Endodermal cell (in vitro differentiated cells): Measurements from ENCODE around the gene PPIL4. TPM values are rescaled to one million over a fixed set of nuclear protein-coding genes. Genes with fewer than 3 reads are reported as not detected.

Experiments used
- DNase-seq: peaks from one replicate; pipeline ENCODE4 v3.0.0-alpha.2; 2017
- H3K27ac ChIP-seq: 2 replicates; pipeline ENCODE4 v1.5.1; 2013; ENCODE audit warnings: mild to moderate bottlenecking, low read depth, low read length, moderate library complexity
- H3K27me3 ChIP-seq: 2 replicates; pipeline ENCODE4 v1.6.1; 2013; ENCODE audit warnings: mild to moderate bottlenecking, low read length, moderate library complexity; ENCODE audit not compliant: insufficient read depth, control insufficient read depth, poor library complexity, severe bottlenecking
- H3K36me3 ChIP-seq: 2 replicates; pipeline ENCODE4 v1.7.0; 2013; ENCODE audit warnings: mild to moderate bottlenecking, low read length, moderate library complexity; ENCODE audit not compliant: control insufficient read depth, insufficient read depth
- H3K4me1 ChIP-seq: one replicate; pipeline ENCODE4 v1.7.0; 2013; ENCODE audit warnings: low read length; ENCODE audit not compliant: control insufficient read depth, insufficient read depth
- H3K4me3 ChIP-seq: 2 replicates; pipeline ENCODE4 v1.5.1; 2013; ENCODE audit warnings: mild to moderate bottlenecking, low read length, moderate library complexity
- H3K9ac ChIP-seq: 2 replicates; pipeline ENCODE4 v1.6.1; 2013; ENCODE audit warnings: mild to moderate bottlenecking, low read length, moderate library complexity; ENCODE audit not compliant: poor library complexity, severe bottlenecking; ENCODE audit errors: extremely low read depth
- H3K9me3 ChIP-seq: 2 replicates; pipeline ENCODE4 v1.6.1; 2013; ENCODE audit warnings: mild to moderate bottlenecking, low read length, moderate library complexity; ENCODE audit not compliant: control insufficient read depth
- H3K27ac Mint-ChIP-seq: 2 replicates; pipeline ENCODE4 v1.8.0; 2020; ENCODE audit warnings: mixed read lengths
- H3K27me3 Mint-ChIP-seq: 2 replicates; pipeline ENCODE4 v1.8.0; 2021; ENCODE audit warnings: mild to moderate bottlenecking, mixed read lengths; ENCODE audit not compliant: insufficient read depth
- H3K36me3 Mint-ChIP-seq: 2 replicates; pipeline ENCODE4 v1.8.0; 2020; ENCODE audit warnings: low read depth, mixed read lengths
- H3K4me1 Mint-ChIP-seq: 2 replicates; pipeline ENCODE4 v1.8.0; 2020; ENCODE audit warnings: mixed read lengths
- H3K4me3 Mint-ChIP-seq: 2 replicates; pipeline ENCODE4 v1.8.0; 2020; ENCODE audit warnings: mild to moderate bottlenecking, moderate library complexity, mixed read lengths
- H3K9me3 Mint-ChIP-seq: 2 replicates; pipeline ENCODE4 v1.8.0; 2020; ENCODE audit warnings: mild to moderate bottlenecking, mixed read lengths
- WGBS, 2 experiments: methylation state at CpG; one replicate each; pipeline versions ENCODE4 v1.1.5 to v1.1.7; 2013; ENCODE audit warnings: missing lambda C conversion rate in 2 of 2, mixed read lengths in 1 of 2; ENCODE audit not compliant: insufficient coverage in 1 of 2, insufficient read length in 1 of 2; 5-methylcytosine and 5-hydroxymethylcytosine counted together
- long read RNA-seq, 4 experiments: library from polyadenylated mRNA in 2 of 4; library from RNA in 1 of 4; library from capped mRNA in 1 of 4; stranded (forward) in 3 of 4; unstranded in 1 of 4; transcript quantifications; one replicate each; pipeline ENCODE4 v2.0.0, GENCODE V29; 2020 to 2021; ENCODE audit warnings: inconsistent platforms in 1 of 4
- polyA plus RNA-seq, 2 experiments: library from polyadenylated mRNA; stranded (reverse); fragments of 50-300 nt; gene quantifications; one replicate each; pipeline ENCODE4 v1.2.3, GENCODE V29; 2013
- total RNA-seq, 2 donors: library from RNA; stranded (reverse); fragmentation: NEBNext Ultra II Directional in 1 of 2; extraction: Animal tissue kit (Norgen Biotek cat#: 25700) in 1 of 2; gene quantifications; 2 replicates in 1 of 2; 3 replicates in 1 of 2; pipeline ENCODE4 v1.2.1, GENCODE V29; 2021
- TF ChIP-seq, protein P1 (sequence below): fragments of 200-600 bp; sonication (generic); conservative IDR thresholded peaks from 2 replicates; pipeline ENCODE4 v1.5.0; 2021; ENCODE audit warnings: antibody characterized with exemption, mild to moderate bottlenecking

The PPIL4 gene, protein sequence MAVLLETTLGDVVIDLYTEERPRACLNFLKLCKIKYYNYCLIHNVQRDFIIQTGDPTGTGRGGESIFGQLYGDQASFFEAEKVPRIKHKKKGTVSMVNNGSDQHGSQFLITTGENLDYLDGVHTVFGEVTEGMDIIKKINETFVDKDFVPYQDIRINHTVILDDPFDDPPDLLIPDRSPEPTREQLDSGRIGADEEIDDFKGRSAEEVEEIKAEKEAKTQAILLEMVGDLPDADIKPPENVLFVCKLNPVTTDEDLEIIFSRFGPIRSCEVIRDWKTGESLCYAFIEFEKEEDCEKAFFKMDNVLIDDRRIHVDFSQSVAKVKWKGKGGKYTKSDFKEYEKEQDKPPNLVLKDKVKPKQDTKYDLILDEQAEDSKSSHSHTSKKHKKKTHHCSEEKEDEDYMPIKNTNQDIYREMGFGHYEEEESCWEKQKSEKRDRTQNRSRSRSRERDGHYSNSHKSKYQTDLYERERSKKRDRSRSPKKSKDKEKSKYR
- 10 to 100 TPM; 35.8 to 41.7 TPM for total RNA-seq
- polyA plus RNA-seq (2013, experiment 1 of 2): 32.2 TPM
- 33.2 TPM for polyA plus RNA-seq (2013, experiment 2 of 2)
- long read RNA-seq, experiment 1, transcript PPIL4-201 (13 exons, 2,232 nt): major isoform, 10 of 17 reads
- long read RNA-seq, experiment 1, partial matches to known transcripts: 6 of 17 reads
- long read RNA-seq, experiment 1, other reads (novel, unspliced or antisense): 1 of 17 reads
- long read RNA-seq, experiment 2, transcript PPIL4-201 (13 exons, 2,232 nt): major isoform, 81 of 97 reads
- long read RNA-seq, experiment 2, partial matches to known transcripts: 6 of 97 reads
- long read RNA-seq, experiment 2, other reads (novel, unspliced or antisense): 8 of 97 reads
- long read RNA-seq, experiment 3, transcript PPIL4-201 (13 exons, 2,232 nt): major isoform, 159 of 196 reads
- long read RNA-seq, experiment 3, partial matches to known transcripts: 27 of 196 reads
- long read RNA-seq, experiment 3, other reads (novel, unspliced or antisense): 10 of 196 reads
- long read RNA-seq, experiment 4, transcript PPIL4-201 (13 exons, 2,232 nt): major isoform, 91 of 112 reads
- long read RNA-seq, experiment 4, partial matches to known transcripts: 13 of 112 reads
- long read RNA-seq, experiment 4, other reads (novel, unspliced or antisense): 8 of 112 reads

DNA sequence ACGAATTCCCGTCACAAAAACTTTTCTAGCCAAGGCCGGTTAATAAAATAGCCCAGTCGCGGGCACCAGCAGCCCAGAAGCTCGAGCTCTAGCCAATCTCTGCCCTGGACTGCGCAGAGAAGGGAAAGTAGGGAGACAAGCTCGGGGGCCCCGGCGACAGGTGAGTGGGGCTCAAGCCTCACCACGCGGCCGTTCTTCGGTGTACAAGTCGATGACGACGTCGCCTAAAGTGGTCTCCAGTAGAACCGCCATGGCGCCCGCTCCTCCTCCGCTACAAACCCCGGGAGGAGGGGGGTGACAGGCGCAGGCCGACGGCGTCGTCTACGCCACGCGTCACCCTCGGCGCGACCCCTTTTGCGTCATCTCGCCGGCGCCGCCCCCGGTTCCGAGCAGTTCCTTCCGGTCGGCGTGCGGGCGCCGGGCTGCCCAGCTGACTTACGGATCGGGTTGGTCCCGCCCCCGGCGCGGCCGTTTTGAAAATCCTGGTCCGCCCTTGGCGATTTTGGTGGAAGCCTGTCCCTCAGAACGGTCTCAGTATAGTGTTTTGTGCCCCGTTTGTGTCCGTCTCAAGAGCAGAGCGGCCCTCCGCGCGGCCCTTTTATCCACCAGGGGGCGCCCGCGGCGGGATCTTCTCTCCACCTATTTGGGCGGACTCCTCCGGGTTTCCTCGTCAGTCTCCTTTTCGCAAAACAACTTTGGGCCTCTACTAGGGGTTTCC lies at the start of gene PPIL4:
TSS of gene PPIL4 (minus strand) at position 290 of the 718 bp plus-strand sequence. CDS start at position 252, 38 bp downstream.
- Histone ChIP-seq H3K4me3 (peak within 1 kb of the TSS; percentile 99), H3K36me3 (peaks cover 5% of the 10 kb centered on the region), H3K27me3 (peaks cover 25% of the 10 kb centered on the region), H3K4me1 (no peaks in the 10 kb centered on the region), H3K9ac (peak within 1 kb of the TSS; percentile 99), H3K27ac (peak within 1 kb of the TSS; percentile 93), H3K9me3 (no peaks in the 10 kb centered on the region)
- Mint-ChIP-seq H3K4me1 (peaks cover 13% of the 10 kb centered on the region), H3K9me3 (no peaks in the 10 kb centered on the region), H3K36me3 (peaks cover under 1% of the 10 kb centered on the region), H3K27me3 (peaks cover 21% of the 10 kb centered on the region), H3K4me3 (peak within 1 kb of the TSS; percentile 94), H3K27ac (peak within 1 kb of the TSS; percentile 97)
- WGBS, 2 experiments: 0% methylated on average over 16 to 71 of the region's 71 CpGs
- TF ChIP-seq, protein P1, sequence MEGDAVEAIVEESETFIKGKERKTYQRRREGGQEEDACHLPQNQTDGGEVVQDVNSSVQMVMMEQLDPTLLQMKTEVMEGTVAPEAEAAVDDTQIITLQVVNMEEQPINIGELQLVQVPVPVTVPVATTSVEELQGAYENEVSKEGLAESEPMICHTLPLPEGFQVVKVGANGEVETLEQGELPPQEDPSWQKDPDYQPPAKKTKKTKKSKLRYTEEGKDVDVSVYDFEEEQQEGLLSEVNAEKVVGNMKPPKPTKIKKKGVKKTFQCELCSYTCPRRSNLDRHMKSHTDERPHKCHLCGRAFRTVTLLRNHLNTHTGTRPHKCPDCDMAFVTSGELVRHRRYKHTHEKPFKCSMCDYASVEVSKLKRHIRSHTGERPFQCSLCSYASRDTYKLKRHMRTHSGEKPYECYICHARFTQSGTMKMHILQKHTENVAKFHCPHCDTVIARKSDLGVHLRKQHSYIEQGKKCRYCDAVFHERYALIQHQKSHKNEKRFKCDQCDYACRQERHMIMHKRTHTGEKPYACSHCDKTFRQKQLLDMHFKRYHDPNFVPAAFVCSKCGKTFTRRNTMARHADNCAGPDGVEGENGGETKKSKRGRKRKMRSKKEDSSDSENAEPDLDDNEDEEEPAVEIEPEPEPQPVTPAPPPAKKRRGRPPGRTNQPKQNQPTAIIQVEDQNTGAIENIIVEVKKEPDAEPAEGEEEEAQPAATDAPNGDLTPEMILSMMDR: peak; percentile 100
- peak; percentile 97 for DNase-seq

DNA sequence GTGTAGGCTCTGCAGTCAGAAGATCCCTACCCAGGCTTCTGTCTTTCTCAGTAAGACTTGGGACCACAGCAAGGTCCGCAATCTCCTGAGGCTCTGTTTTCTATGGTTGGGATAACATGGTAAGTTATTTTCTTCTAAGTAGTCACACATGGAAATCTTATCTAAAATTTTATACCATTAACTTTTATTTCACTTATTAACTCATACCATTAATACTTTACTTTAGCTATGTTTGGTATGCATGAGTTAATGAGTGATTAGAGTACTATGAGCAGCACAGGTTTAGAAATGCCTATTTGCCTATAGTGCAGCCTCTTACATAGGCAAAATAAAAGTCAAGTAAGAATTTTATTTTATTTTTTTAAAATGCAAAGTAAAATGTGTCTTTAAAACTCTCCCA lies 47.6 kb upstream of the PPIL4 start:
- no peak overlapping the region for H3K27ac Mint-ChIP-seq
- H3K4me3 Mint-ChIP-seq: no peak overlapping the region
- H3K36me3 ChIP-seq: peaks cover 75% of the 10 kb centered on the region
- H3K4me1 ChIP-seq: no peaks in the 10 kb centered on the region
- no peaks in the 10 kb centered on the region for H3K9me3 ChIP-seq
- H3K9me3 Mint-ChIP-seq: no peaks in the 10 kb centered on the region
- no CpG with 5 or more reads among the region's 1 CpG for WGBS, 2 experiments
- no peaks in the 10 kb centered on the region for H3K27me3 ChIP-seq
- H3K4me3 ChIP-seq: no peak overlapping the region
- H3K4me1 Mint-ChIP-seq: no peaks in the 10 kb centered on the region
- peaks cover 61% of the 10 kb centered on the region for H3K36me3 Mint-ChIP-seq
- TF ChIP-seq, protein P1: no peak
- H3K27ac ChIP-seq: no peak overlapping the region
- DNase-seq: no peak
- no peak overlapping the region for H3K9ac ChIP-seq
- H3K27me3 Mint-ChIP-seq: no peaks in the 10 kb centered on the region

DNA sequence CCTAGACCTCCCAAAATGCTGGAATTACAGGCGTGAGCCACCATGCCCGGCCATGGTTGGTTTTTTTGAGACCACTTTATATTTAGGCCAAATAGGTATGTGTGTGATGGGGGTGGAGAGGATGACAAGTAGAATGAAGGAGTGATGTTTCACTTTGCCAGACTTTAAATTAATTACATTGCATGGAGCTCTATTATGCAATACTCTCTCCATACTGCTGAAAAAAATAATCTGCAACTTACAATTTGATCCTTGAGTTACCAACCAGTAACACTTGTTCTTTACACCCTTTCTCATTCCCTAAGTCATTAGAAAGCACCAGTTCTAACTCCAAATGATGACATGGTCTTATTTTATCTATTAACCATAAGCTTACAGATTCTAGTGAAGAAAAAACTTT lies 47.1 kb upstream of the PPIL4 start:
- H3K27me3 ChIP-seq: no peaks in the 10 kb centered on the region
- no peak overlapping the region for H3K27ac Mint-ChIP-seq

More for the DNA sequence above, 47.1 kb upstream of the PPIL4 start:
- TF ChIP-seq, protein P1: no peak
- Mint-ChIP-seq H3K36me3 (peaks cover 64% of the 10 kb centered on the region), H3K27me3 (no peaks in the 10 kb centered on the region), H3K4me1 (no peaks in the 10 kb centered on the region), H3K4me3 (no peak overlapping the region), H3K9me3 (no peaks in the 10 kb centered on the region)
- no peaks in the 10 kb centered on the region for H3K4me1 ChIP-seq
- no peak overlapping the region for H3K27ac ChIP-seq
- no peak for DNase-seq
- WGBS, 2 experiments: 92 to 100% methylated on average over 2 of the region's 2 CpGs
- peaks cover 75% of the 10 kb centered on the region for H3K36me3 ChIP-seq
- no peak overlapping the region for H3K9ac ChIP-seq
- H3K4me3 ChIP-seq: no peak overlapping the region
- H3K9me3 ChIP-seq: no peaks in the 10 kb centered on the region
